Left lung (tissue), 10 donors: ENCODE data around the gene GPR151. TPM values are rescaled to one million over a fixed set of nuclear protein-coding genes. Genes with fewer than 3 reads are reported as not detected.

Experiments used
- ATAC-seq: fragments of 200-7000 bp; cut with Tn5 transposase; one replicate; pipeline ENCODE4 v1.9.1; 2020; ENCODE audit warnings: moderate library complexity
- DNase-seq, 4 donors: peaks; one replicate each; pipeline ENCODE4 v3.0.0-alpha.2; 2013 to 2020
- H3K27ac ChIP-seq, 2 donors: fragments of 200-600 bp; sonication (generic) in 1 of 2; one replicate each; pipeline versions ENCODE4 v1.5.0 to v1.8.0; 2020 to 2021
- H3K27me3 ChIP-seq, 2 donors: fragments of 200-600 bp; sonication (generic) in 1 of 2; one replicate each; pipeline versions ENCODE4 v1.5.0 to v1.8.0; 2020 to 2021
- H3K36me3 ChIP-seq, 2 donors: fragments of 200-600 bp; sonication (generic) in 1 of 2; one replicate each; pipeline versions ENCODE4 v1.5.0 to v1.8.0; 2020 to 2021
- H3K4me1 ChIP-seq, 2 donors: fragments of 200-600 bp; one replicate each; pipeline ENCODE4 v1.8.0; 2021
- H3K4me3 ChIP-seq, 2 donors: fragments of 200-600 bp; sonication (generic) in 1 of 2; one replicate each; pipeline versions ENCODE4 v1.5.0 to v1.8.0; 2020 to 2021; ENCODE audit warnings: mild to moderate bottlenecking in 1 of 2
- H3K9me3 ChIP-seq, 2 donors: fragments of 200-600 bp; sonication (generic) in 1 of 2; one replicate each; pipeline versions ENCODE4 v1.5.0 to v1.8.0; 2020 to 2021
- intact Hi-C, 2 donors: fragments of 100-400 bp; cut with DNase I; formaldehyde crosslinking; loops; one replicate each; pipeline versions ENCODE4 v1.11.2 to v1.14.2; 2022
- polyA plus RNA-seq, 6 donors: library from polyadenylated mRNA; unstranded; fragments of 120-200 nt; gene quantifications; one replicate each; pipeline ENCODE4 v1.2.1, GENCODE V29; 2013; ENCODE audit not compliant: insufficient read length in 6 of 6
- total RNA-seq, 2 donors: library from RNA; stranded (reverse); fragmentation: NEBNext Ultra II Directional; extraction: Animal tissue kit (Norgen Biotek cat#: 25700); gene quantifications; one replicate each; pipeline ENCODE4 v1.2.1, GENCODE V29; 2021
- TF ChIP-seq, protein P1 (sequence below), 2 donors: fragments of 200-600 bp; sonication (generic) in 1 of 2; IDR thresholded peaks; one replicate each; pipeline versions ENCODE4 v1.5.0 to v1.8.0; 2021; ENCODE audit warnings: antibody characterized with exemption in 2 of 2
- donor health status: DM: no; HTN: yes; CAD: no.
- donor health status: DM: no; HTN: no; CAD: no.

GPR151 gene
- total and polyA plus RNA-seq, 8 donors: not detected

DNA sequence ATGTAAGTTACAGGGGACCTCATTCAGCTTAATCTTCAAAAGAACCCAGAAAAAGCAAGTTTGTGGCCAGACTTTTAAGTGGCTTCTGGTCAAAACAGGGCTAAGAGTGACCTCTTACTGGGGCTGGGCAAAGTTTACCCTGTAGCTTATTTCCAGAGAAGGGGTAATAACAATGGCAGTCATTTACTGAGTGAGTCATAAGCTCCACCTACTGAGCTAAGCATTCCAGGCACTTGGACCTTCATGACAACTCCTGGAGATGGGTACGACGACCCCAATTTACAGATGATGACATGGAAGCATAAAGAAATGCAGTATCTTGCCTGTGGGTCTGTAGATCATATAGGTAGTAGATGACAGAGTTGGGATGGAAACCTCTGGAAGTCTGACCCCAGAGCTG is 4.7 kb upstream of the GPR151 start:
- DNase-seq (no peak), ATAC-seq (no peak)
- Histone ChIP-seq H3K27ac (no peak overlapping the region), H3K27me3 (no peaks in the 10 kb centered on the region), H3K4me3 (no peak overlapping the region), H3K36me3 (no peaks in the 10 kb centered on the region), H3K9me3 (no peaks in the 10 kb centered on the region), H3K4me1 (no peaks in the 10 kb centered on the region)
- TF ChIP-seq, protein P1, sequence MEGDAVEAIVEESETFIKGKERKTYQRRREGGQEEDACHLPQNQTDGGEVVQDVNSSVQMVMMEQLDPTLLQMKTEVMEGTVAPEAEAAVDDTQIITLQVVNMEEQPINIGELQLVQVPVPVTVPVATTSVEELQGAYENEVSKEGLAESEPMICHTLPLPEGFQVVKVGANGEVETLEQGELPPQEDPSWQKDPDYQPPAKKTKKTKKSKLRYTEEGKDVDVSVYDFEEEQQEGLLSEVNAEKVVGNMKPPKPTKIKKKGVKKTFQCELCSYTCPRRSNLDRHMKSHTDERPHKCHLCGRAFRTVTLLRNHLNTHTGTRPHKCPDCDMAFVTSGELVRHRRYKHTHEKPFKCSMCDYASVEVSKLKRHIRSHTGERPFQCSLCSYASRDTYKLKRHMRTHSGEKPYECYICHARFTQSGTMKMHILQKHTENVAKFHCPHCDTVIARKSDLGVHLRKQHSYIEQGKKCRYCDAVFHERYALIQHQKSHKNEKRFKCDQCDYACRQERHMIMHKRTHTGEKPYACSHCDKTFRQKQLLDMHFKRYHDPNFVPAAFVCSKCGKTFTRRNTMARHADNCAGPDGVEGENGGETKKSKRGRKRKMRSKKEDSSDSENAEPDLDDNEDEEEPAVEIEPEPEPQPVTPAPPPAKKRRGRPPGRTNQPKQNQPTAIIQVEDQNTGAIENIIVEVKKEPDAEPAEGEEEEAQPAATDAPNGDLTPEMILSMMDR (IDR thresholded peaks at IDR 0.05): no peak
- intact Hi-C loops: no loop called here

DNA sequence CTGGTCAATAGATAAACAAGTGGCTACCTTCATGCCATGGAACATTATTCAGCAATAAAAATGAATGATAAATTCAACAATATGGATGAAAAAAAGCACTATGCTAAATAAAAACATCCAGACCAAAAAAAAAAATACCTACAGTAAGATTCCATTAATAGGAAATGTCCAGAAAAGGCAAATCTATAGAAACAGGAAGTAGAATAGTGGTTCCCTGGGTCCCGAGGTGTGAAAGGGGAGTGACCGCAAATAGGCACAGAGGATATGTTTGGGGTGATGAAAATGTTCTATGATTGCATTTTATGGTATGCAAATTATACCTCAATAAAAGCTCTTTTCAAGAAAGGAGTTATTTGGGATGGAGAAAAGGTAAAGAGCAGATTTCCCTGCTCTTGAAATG is 3.6 kb upstream of the GPR151 start:
- TF ChIP-seq, protein P1 (IDR thresholded peaks at IDR 0.05): no peak
- no peaks in the 10 kb centered on the region for H3K36me3 ChIP-seq
- intact Hi-C loops: no loop called here
- DNase-seq (no peak), ATAC-seq (no peak)
- no peaks in the 10 kb centered on the region for H3K4me1 ChIP-seq
- H3K9me3 ChIP-seq: no peaks in the 10 kb centered on the region
- H3K27me3 ChIP-seq: no peaks in the 10 kb centered on the region
- H3K4me3 ChIP-seq: no peak overlapping the region
- no peak overlapping the region for H3K27ac ChIP-seq

DNA sequence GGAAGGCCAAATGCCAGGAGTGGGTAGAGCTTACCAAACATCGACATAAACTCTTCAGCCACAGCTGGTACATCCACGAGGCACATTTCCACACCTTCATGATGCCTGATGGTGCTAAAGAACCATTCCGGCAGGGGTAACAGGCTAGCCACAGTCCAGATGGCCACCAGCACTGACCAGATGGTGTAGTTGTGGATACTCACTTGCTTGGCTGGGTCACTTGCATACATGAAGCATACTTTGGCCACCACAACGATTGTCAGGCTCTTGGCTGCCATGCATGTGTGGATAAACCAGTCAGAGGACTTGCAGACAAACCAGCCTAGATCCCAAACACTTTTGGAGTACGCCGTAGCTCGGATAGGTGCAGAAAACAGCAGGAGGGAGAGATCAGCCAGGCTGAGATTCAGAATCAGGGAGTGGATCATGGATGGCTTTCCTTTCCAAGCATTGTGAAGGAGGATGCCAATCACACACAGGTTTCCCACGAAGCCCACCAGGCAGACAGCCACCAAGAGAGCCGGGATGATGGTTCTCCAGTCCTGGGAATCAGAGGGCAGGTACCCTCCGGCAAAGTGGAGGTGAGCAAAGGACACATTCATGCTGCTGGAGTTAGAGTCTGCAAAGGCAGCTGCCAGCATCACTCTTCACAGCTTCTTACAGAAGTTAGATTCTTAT is 378 bp downstream of the GPR151 start:
- no peaks in the 10 kb centered on the region for H3K9me3 ChIP-seq
- no peak overlapping the region for H3K4me3 ChIP-seq
- peaks cover 0 to 26% of the 10 kb centered on the region in 2 donors for H3K36me3 ChIP-seq
- no peak overlapping the region for H3K27ac ChIP-seq
- no peaks in the 10 kb centered on the region for H3K27me3 ChIP-seq
- intact Hi-C loops: no loop called here
- TF ChIP-seq, protein P1 (IDR thresholded peaks at IDR 0.05): no peak
- H3K4me1 ChIP-seq: no peaks in the 10 kb centered on the region
- ATAC-seq (no peak), DNase-seq (no peak)

DNA sequence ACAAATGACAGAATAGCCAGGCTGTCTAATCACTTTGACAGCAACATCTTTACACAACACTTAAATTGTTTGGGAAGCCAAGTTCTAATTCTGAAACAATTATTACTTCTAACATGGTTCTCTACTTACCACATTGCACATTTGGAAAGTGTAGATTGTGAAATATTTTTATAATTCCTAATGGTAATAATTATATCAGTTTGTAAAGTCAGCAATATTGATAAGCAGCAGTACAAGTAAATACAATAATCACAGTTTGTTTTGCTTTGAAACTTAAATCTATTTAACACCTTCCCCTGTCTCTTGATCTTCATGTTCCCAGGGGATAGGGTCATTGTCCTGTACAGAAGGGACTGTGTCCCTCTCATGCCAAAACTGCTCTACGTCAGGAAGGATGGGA is 1.4 kb downstream of the GPR151 start:
- ATAC-seq (no peak), DNase-seq (no peak)
- Histone ChIP-seq H3K4me1 (no peaks in the 10 kb centered on the region), H3K27ac (no peak overlapping the region), H3K4me3 (no peak overlapping the region), H3K36me3 (peaks cover 0 to 36% of the 10 kb centered on the region in 2 donors), H3K27me3 (no peaks in the 10 kb centered on the region), H3K9me3 (no peaks in the 10 kb centered on the region)
- TF ChIP-seq, protein P1 (IDR thresholded peaks at IDR 0.05): no peak
- intact Hi-C loops: no loop called here

DNA sequence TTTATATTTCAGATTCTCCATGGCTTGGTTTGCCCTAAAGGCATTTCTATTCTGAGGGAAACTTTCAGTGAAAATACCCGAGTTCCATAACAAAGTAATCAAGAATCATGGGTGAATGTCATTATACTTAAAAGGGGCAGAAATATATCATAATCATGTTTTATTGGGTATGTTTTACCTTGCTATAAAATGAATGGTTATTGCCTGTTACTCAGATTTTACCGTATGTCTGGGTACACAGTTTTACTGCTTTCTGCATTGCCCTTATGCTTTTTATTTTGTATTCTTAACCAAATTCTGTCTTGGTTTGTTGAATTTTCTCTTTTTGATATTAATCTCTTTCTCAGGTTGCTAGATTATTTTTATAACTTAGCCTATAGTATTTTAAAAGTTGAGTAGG is 2.5 kb downstream of the GPR151 start:
- DNase-seq: no peak
- Histone ChIP-seq H3K27ac (no peak overlapping the region), H3K36me3 (peaks cover 0 to 47% of the 10 kb centered on the region in 2 donors), H3K27me3 (no peaks in the 10 kb centered on the region), H3K4me1 (no peaks in the 10 kb centered on the region), H3K9me3 (no peaks in the 10 kb centered on the region), H3K4me3 (no peak overlapping the region)
- intact Hi-C loops: no loop called here
- ATAC-seq: no peak
- TF ChIP-seq, protein P1 (IDR thresholded peaks at IDR 0.05): no peak
